ENCODE results near the gene MINDY4. TPM values are rescaled to one million over a fixed set of nuclear protein-coding genes. Genes with fewer than 3 reads are reported as not detected.

MINDY4 gene
- total and polyA plus RNA-seq, 2 donors (not counting 1 experiment from before 2014, with no cell fraction given): 0.12 to 1.1 TPM

DNA sequence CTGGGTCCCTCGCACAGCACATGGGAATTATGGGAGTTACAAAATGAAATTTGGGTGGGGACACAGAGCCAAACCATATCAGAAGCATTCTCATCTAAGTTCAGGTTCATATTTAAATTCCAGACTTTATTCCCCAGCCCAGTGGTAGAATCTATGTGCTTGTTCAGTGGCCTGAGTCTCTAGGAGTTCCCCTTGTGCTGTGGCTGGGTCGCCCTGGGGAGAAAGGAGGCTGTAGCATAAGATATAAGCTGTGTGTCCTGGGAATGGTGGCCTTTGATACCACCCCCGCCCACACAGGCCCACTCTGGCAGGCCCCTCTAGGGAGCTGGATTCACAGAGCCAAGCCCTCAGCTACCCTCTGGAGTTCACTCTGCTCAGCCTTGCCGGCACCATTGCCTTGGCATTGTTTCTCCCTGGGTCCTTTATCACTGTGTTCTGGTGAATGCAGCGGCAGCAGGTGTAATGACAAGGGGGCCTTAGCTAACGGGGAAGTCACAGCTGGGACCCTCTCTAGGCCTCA is 64.2 kb downstream of the MINDY4 start:
- TF ChIP-seq EZH2 (IDR thresholded peaks at IDR 0.05; ENCODE audit: borderline replicate concordance, insufficient read depth, low read depth, low read length, poor library complexity, severe bottlenecking) (no peak), CTCF (IDR thresholded peaks at IDR 0.05) (no peak)
- Histone ChIP-seq H3K79me2 (ENCODE audit: control insufficient read depth, insufficient read depth, low read length) (no peaks in the 10 kb centered on the region), H3K4me3 (ENCODE audit: control extremely low read depth in 1 of 5, extremely low read depth in 1 of 5, insufficient read depth in 1 of 5, low read depth in 2 of 5, low read length in 4 of 5) (no peak overlapping the region), H3K27ac (ENCODE audit: low read length in 2 of 2) (no peak overlapping the region), H3K4me2 (replicated peaks; ENCODE audit: low read depth, low read length, poor library complexity, severe bottlenecking) (no peak overlapping the region), H4K20me1 (ENCODE audit: control insufficient read depth, insufficient read depth, low read length, poor library complexity, severe bottlenecking) (no peaks in the 10 kb centered on the region), H3K4me1 (ENCODE audit: control insufficient read depth in 2 of 2, insufficient read depth in 2 of 2, low read length in 2 of 2) (no peaks in the 10 kb centered on the region), H2AFZ (ENCODE audit: insufficient read depth, low read depth, low read length, poor library complexity, severe bottlenecking) (no peak overlapping the region), H3K27me3 (replicated peaks in 1 of 4; ENCODE audit: control extremely low read depth in 1 of 4, control insufficient read depth in 3 of 4, insufficient read depth in 4 of 4, low read length in 3 of 4) (peaks cover 0 to 2% (median 0%) of the 10 kb centered on the region in 4 experiments), H3K36me3 (replicated peaks in 1 of 2; ENCODE audit: control extremely low read depth in 1 of 2, control insufficient read depth in 1 of 2, extremely low read depth in 1 of 2, insufficient read depth in 2 of 2, low read length in 1 of 2) (no peaks in the 10 kb centered on the region), H3K9me3 (ENCODE audit: control extremely low read depth in 1 of 3, control insufficient read depth in 2 of 3, insufficient read depth in 1 of 3, low read length in 2 of 3) (peaks cover 0 to 32% (median 17%) of the 10 kb centered on the region in 3 donors), H3K9ac (ENCODE audit: low read length) (no peak overlapping the region)
- DNase-seq: no peak
- ChIA-PET POLR2A (no interaction called here), CTCF (no interaction called here)
- Mint-ChIP-seq H3K4me3 (no peak overlapping the region), H3K9me3 (ENCODE audit: insufficient read depth) (peaks cover 19% of the 10 kb centered on the region), H3K4me1 (no peaks in the 10 kb centered on the region), H3K27me3 (no peaks in the 10 kb centered on the region), H3K27ac (no peak overlapping the region)
- intact Hi-C loops (cut with micrococcal nuclease): no loop called here
- no peak for ATAC-seq (ENCODE audit: low read depth)
- WGBS (ENCODE audit: insufficient coverage): 97% methylated on average over 3 of the region's 6 CpGs

DNA sequence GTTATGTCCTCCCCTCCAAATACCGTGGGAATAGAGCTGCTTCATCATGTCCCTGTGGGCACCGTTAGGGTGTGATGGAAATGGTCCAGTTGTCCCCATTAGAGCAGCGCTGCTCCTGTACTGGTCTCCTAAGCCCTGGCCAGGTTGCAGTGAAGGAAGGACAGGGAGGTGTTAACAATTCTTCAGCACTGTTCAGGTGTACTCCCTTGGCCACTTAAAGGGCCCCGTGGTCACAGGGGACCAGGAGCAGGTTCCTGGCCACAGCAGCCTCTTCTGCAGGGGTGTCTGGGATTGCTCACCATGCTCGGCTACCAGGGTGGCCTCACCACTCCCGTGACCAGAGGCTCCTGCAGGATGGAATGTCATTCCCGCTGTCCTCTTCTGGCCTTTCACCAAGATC is 65.8 kb downstream of the MINDY4 start:
- H3K27me3 Mint-ChIP-seq: no peaks in the 10 kb centered on the region
- no peaks in the 10 kb centered on the region for H3K79me2 ChIP-seq (ENCODE audit: control insufficient read depth, insufficient read depth, low read length)

More for the DNA sequence above, 65.8 kb downstream of the MINDY4 start:
- H3K9me3 ChIP-seq (ENCODE audit: control extremely low read depth in 1 of 3, control insufficient read depth in 2 of 3, insufficient read depth in 1 of 3, low read length in 2 of 3): peaks cover 0 to 26% (median 17%) of the 10 kb centered on the region in 3 donors
- Mint-ChIP-seq H3K4me1 (no peaks in the 10 kb centered on the region), H3K4me3 (no peak overlapping the region), H3K27ac (no peak overlapping the region), H3K9me3 (ENCODE audit: insufficient read depth) (peaks cover 12% of the 10 kb centered on the region)
- no peak for DNase-seq
- no peak overlapping the region for H3K4me3 ChIP-seq (ENCODE audit: control extremely low read depth in 1 of 5, extremely low read depth in 1 of 5, insufficient read depth in 1 of 5, low read depth in 2 of 5, low read length in 4 of 5)
- no peaks in the 10 kb centered on the region for H3K36me3 ChIP-seq (replicated peaks in 1 of 2; ENCODE audit: control extremely low read depth in 1 of 2, control insufficient read depth in 1 of 2, extremely low read depth in 1 of 2, insufficient read depth in 2 of 2, low read length in 1 of 2)
- ChIA-PET POLR2A (no interaction called here), CTCF (no interaction called here)
- ATAC-seq (ENCODE audit: low read depth): no peak
- H3K27ac ChIP-seq (ENCODE audit: low read length in 2 of 2): no peak overlapping the region
- H3K27me3 ChIP-seq (replicated peaks in 1 of 4; ENCODE audit: control extremely low read depth in 1 of 4, control insufficient read depth in 3 of 4, insufficient read depth in 4 of 4, low read length in 3 of 4): peaks cover 0 to 2% (median 0%) of the 10 kb centered on the region in 4 experiments
- H2AFZ ChIP-seq (ENCODE audit: insufficient read depth, low read depth, low read length, poor library complexity, severe bottlenecking): no peak overlapping the region
- no peaks in the 10 kb centered on the region for H4K20me1 ChIP-seq (ENCODE audit: control insufficient read depth, insufficient read depth, low read length, poor library complexity, severe bottlenecking)
- H3K4me2 ChIP-seq (replicated peaks; ENCODE audit: low read depth, low read length, poor library complexity, severe bottlenecking): no peak overlapping the region
- intact Hi-C loops (cut with micrococcal nuclease): no loop called here
- 92% methylated on average over 6 of the region's 7 CpGs for WGBS (ENCODE audit: insufficient coverage)
- no peaks in the 10 kb centered on the region for H3K4me1 ChIP-seq (ENCODE audit: control insufficient read depth in 2 of 2, insufficient read depth in 2 of 2, low read length in 2 of 2)
- TF ChIP-seq CTCF (IDR thresholded peaks at IDR 0.05): no peak
- no peak for TF ChIP-seq EZH2 (IDR thresholded peaks at IDR 0.05; ENCODE audit: borderline replicate concordance, insufficient read depth, low read depth, low read length, poor library complexity, severe bottlenecking)
- no peak overlapping the region for H3K9ac ChIP-seq (ENCODE audit: low read length)
